HG03103 (cell line): ENCODE data around the gene PHF21B.

Source experiments
- ATAC-seq: cut with Tn5 transposase; IDR thresholded peaks from one replicate; pipeline ENCODE4 v1.9.1; 2021; ENCODE audit warnings: low read depth; ENCODE audit not compliant: unreplicated experiment

PHF21B gene

GRCh38 chr22:45019861-45020655 is 10.3 kb upstream of the PHF21B start:
- no peak for ATAC-seq

- no peak for ATAC-seq
Observed at GRCh38 chr22:45014654-45015053, 4.8 kb upstream of the PHF21B start.

- no peak for ATAC-seq
Observed at GRCh38 chr22:45013138-45013537, 3.3 kb upstream of the PHF21B start.

- no peak for ATAC-seq
Observed at GRCh38 chr22:45010532-45010900, 711 bp upstream of the PHF21B start.

GRCh38 chr22:45008751-45009605 is 827 bp downstream of the PHF21B start:
- ATAC-seq, result no peak

GRCh38 chr22:45008186-45008681 is 1.6 kb downstream of the PHF21B start:
- ATAC-seq, result no peak

GRCh38 chr22:45007391-45008185 is 2.2 kb downstream of the PHF21B start:
- no peak for ATAC-seq

GRCh38 chr22:45006964-45007390 is 2.8 kb downstream of the PHF21B start:
- no peak for ATAC-seq

- ATAC-seq, result no peak
Observed at GRCh38 chr22:45006111-45006963, 3.5 kb downstream of the PHF21B start.

- ATAC-seq, result no peak
Observed at GRCh38 chr22:45001653-45002052, 8.2 kb downstream of the PHF21B start.

- ATAC-seq, result no peak
Observed at GRCh38 chr22:45000330-45000729, 9.5 kb downstream of the PHF21B start.

- no peak for ATAC-seq
Observed at GRCh38 chr22:44999687-45000086, 10.1 kb downstream of the PHF21B start.

- ATAC-seq, result no peak
Observed at GRCh38 chr22:44999231-44999630, 10.6 kb downstream of the PHF21B start.

- ATAC-seq, result no peak
Observed at GRCh38 chr22:44998296-44998695, 11.5 kb downstream of the PHF21B start.

- ATAC-seq, result no peak
Observed at GRCh38 chr22:44997060-44997459, 12.7 kb downstream of the PHF21B start.

GRCh38 chr22:44996648-44997047 is 13.2 kb downstream of the PHF21B start:
- ATAC-seq, result no peak

GRCh38 chr22:44996120-44996519 is 13.7 kb downstream of the PHF21B start:
- ATAC-seq, result no peak

GRCh38 chr22:44995715-44996114 is 14.1 kb downstream of the PHF21B start:
- no peak for ATAC-seq

GRCh38 chr22:44995105-44995514 is 14.7 kb downstream of the PHF21B start:
- ATAC-seq, result no peak
